IPS DF 6.9 (cell line): ENCODE results near the gene CNTN4.

Experiments
- DNase-seq: peaks from one replicate; pipeline ENCODE4 v3.0.0-alpha.2; 2013; ENCODE audit warnings: low read depth, low spot score
- H3K27ac ChIP-seq: one replicate; pipeline ENCODE4 v1.5.1; 2013; ENCODE audit warnings: low read length, control low read depth
- H3K27me3 ChIP-seq: 2 replicates; pipeline ENCODE4 v1.6.1; 2013; ENCODE audit warnings: mild to moderate bottlenecking, low read length; ENCODE audit not compliant: control insufficient read depth, insufficient read depth
- H3K36me3 ChIP-seq: 2 replicates; pipeline ENCODE4 v1.6.1; 2013; ENCODE audit warnings: low read length; ENCODE audit not compliant: control insufficient read depth, insufficient read depth
- H3K4me1 ChIP-seq: 2 replicates; pipeline ENCODE4 v1.6.1; 2013; ENCODE audit warnings: low read length; ENCODE audit not compliant: control insufficient read depth, insufficient read depth
- H3K4me3 ChIP-seq: 2 replicates; pipeline ENCODE4 v1.5.1; 2013; ENCODE audit warnings: mild to moderate bottlenecking, low read length
- H3K9me3 ChIP-seq: 2 replicates; pipeline ENCODE4 v1.6.1; 2013; ENCODE audit warnings: low read length, inconsistent platforms; ENCODE audit not compliant: control insufficient read depth, insufficient read depth
- WGBS: extraction: QIAGEN DNeasy Blood & Tissue Kit; methylation state at CpG from one replicate; pipeline ENCODE4 v1.1.7; 2013; ENCODE audit warnings: mixed read lengths, missing lambda C conversion rate; ENCODE audit not compliant: insufficient read length, insufficient coverage; 5-methylcytosine and 5-hydroxymethylcytosine counted together

The CNTN4 gene

GRCh38 chr3:2697589-2697988, 598.9 kb downstream of the CNTN4 start:
- no peak for DNase-seq
- no peak overlapping the region for H3K27ac ChIP-seq
- H3K4me3 ChIP-seq, result no peak overlapping the region
- no peaks in the 10 kb centered on the region for H3K36me3 ChIP-seq
- no peaks in the 10 kb centered on the region for H3K27me3 ChIP-seq
- no peaks in the 10 kb centered on the region for H3K9me3 ChIP-seq
- H3K4me1 ChIP-seq, result no peaks in the 10 kb centered on the region
- WGBS, result no CpG with 5 or more reads among the region's 2 CpGs

GRCh38 chr3:2701471-2701870, 602.8 kb downstream of the CNTN4 start:
- WGBS, result no CpG with 5 or more reads among the region's 3 CpGs
- no peaks in the 10 kb centered on the region for H3K4me1 ChIP-seq

DNA sequence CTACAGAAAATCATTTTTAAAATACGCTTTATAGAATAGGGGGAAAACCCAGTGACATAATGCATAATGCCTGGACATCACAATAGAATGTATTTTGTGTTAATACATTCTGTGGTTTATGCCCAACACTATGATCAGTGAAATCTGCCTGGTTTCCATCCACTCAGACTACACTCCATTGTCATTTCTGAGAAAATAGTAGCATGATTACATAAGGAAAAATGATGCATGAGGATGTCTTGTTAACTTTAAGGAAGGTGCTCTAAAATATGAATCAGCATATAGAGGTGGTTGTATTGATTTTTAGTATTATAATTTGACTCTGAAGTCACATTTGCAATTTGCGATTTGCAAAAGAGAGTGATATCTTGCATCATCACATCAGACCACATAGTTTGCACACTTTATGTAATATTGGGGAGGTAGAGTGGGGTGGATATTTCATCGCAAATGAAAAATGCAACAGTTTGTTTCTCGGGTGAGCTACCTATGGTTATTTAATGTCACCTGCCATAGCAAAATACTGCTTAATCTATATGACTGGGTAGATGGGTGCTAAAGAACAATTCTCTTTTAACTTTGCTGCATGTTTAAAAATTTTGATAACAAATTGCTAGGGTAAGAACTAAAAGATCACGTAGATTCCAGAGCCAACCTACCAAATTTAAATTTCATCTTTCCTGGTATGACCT, 607.6 kb downstream of the CNTN4 start:
- no CpG with 5 or more reads among the region's 5 CpGs for WGBS
- Histone ChIP-seq H3K27me3 (no peaks in the 10 kb centered on the region), H3K36me3 (no peaks in the 10 kb centered on the region), H3K27ac (no peak overlapping the region), H3K4me1 (no peaks in the 10 kb centered on the region), H3K9me3 (no peaks in the 10 kb centered on the region), H3K4me3 (no peak overlapping the region)
- no peak for DNase-seq

More at GRCh38 chr3:2701471-2701870, 602.8 kb downstream of the CNTN4 start:
- DNase-seq, result no peak
- Histone ChIP-seq H3K27me3 (no peaks in the 10 kb centered on the region), H3K4me3 (no peak overlapping the region), H3K36me3 (no peaks in the 10 kb centered on the region), H3K9me3 (no peaks in the 10 kb centered on the region), H3K27ac (no peak overlapping the region)

DNA sequence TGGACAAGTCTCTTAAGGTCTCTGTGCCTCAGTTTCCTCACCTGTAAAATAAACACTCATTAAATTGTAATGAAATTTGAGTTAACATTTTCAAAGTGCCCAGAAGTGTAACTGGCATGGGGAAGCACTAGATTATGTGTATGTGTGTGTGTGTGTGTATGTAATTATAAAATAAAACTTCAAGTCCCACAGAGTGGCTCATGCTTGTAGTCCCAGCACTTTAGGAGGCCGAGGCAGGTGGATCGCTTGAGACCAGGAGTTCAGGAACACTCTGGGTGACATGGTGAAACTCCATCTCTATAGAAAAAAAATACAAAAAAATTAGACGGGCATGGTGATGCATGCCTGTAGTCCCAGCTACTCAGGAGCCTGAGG, 608.2 kb downstream of the CNTN4 start:
- Histone ChIP-seq H3K9me3 (no peaks in the 10 kb centered on the region), H3K36me3 (no peaks in the 10 kb centered on the region)
- WGBS, result no CpG with 5 or more reads among the region's 3 CpGs

GRCh38 chr3:2711081-2711480, 612.4 kb downstream of the CNTN4 start:
- Histone ChIP-seq H3K4me1 (no peaks in the 10 kb centered on the region), H3K36me3 (no peaks in the 10 kb centered on the region), H3K4me3 (no peak overlapping the region), H3K9me3 (no peaks in the 10 kb centered on the region), H3K27ac (no peak overlapping the region), H3K27me3 (no peaks in the 10 kb centered on the region)
- no CpG with 5 or more reads among the region's 3 CpGs for WGBS
- no peak for DNase-seq

More for the DNA sequence above, 608.2 kb downstream of the CNTN4 start:
- no peak for DNase-seq
- no peak overlapping the region for H3K4me3 ChIP-seq
- H3K27me3 ChIP-seq, result no peaks in the 10 kb centered on the region
- H3K4me1 ChIP-seq, result no peaks in the 10 kb centered on the region
- no peak overlapping the region for H3K27ac ChIP-seq

DNA sequence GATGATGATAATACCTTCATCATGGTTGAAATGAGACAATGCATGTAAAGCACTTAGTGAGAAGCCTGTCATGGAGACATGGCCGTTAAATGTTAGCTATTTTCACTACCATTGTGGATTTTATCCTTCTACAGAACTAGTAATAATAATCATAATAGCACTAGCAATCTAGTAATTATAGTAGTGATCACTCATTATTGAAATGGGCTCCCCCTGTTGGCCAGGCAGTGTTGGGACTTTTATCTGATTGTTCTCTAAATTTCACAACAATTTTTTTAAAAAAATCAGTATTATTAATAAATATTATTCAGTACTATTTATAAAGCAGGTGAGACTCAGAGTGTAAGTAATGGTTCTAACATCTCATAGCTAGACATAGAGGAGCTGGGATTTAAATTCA, 615.3 kb downstream of the CNTN4 start:
- WGBS, result no CpG with 5 or more reads among the region's 1 CpG
- H3K36me3 ChIP-seq, result no peaks in the 10 kb centered on the region
- H3K9me3 ChIP-seq, result no peaks in the 10 kb centered on the region
- H3K4me1 ChIP-seq, result no peaks in the 10 kb centered on the region
- no peaks in the 10 kb centered on the region for H3K27me3 ChIP-seq
- no peak overlapping the region for H3K4me3 ChIP-seq
- no peak overlapping the region for H3K27ac ChIP-seq
- no peak for DNase-seq

DNA sequence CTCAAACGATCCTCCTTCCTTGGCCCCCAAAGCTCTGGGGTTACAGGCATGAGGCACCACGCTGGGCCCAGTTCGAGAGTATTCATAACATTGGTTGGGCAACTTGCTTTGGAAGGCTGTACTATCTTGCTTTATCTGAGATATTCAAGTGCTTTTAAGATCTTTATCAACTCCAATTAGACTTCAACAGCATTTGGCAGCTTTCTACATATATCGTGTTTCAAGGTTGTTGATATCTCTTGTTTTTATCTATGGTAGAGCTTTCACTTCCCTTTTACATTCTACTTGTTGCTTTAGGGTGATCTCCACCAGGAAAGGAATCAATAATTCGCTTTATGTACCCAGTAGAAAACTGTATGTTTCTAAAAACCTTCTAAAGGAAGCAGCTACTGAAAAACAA, 616.2 kb downstream of the CNTN4 start:
- H3K27ac ChIP-seq, result no peak overlapping the region
- no peak for DNase-seq
- H3K27me3 ChIP-seq, result no peaks in the 10 kb centered on the region
- WGBS, result no CpG with 5 or more reads among the region's 5 CpGs
- H3K4me1 ChIP-seq, result no peaks in the 10 kb centered on the region
- no peak overlapping the region for H3K4me3 ChIP-seq
- no peaks in the 10 kb centered on the region for H3K9me3 ChIP-seq
- H3K36me3 ChIP-seq, result no peaks in the 10 kb centered on the region

GRCh38 chr3:2727101-2727500, 628.4 kb downstream of the CNTN4 start:
- WGBS, result no CpG with 5 or more reads among the region's 3 CpGs
- Histone ChIP-seq H3K27ac (no peak overlapping the region), H3K27me3 (no peaks in the 10 kb centered on the region), H3K36me3 (no peaks in the 10 kb centered on the region), H3K4me3 (no peak overlapping the region), H3K9me3 (no peaks in the 10 kb centered on the region), H3K4me1 (no peaks in the 10 kb centered on the region)
- DNase-seq, result no peak

DNA sequence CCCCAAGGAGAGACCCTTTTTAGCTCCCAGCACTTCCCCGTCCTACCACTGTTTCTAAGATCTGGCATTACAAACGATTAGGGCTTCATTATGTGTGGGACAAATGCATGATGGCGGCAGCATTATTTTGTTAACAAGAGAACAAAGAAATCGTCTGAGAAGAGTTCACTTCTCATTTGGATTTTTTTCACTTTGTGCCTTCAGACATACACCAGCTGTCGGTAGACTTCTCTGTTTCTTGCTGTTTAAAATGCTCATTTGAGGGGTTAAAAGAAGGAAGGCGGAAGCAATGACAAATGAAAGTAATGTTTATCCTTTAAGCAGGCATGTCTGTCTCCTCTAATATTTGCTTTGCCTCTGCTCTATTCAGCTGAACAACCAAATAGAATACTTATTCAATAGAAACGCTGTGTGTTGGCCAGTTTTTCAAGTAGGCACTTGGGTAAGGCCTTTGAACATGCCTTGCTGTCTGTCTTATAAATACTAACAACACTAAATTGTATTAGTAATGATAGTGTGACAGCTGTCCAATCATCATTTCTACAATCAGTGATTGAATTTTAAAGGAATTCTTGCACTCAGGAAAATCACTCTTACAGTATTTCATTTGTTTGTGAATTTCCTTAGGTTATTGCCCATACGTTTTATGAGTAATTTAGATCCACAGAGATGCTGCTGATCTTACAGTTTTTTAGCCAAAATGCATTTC, 629.1 kb downstream of the CNTN4 start:
- H3K4me3 ChIP-seq, result no peak overlapping the region
- no peak overlapping the region for H3K27ac ChIP-seq
- no CpG with 5 or more reads among the region's 8 CpGs for WGBS
- H3K36me3 ChIP-seq, result no peaks in the 10 kb centered on the region
- no peaks in the 10 kb centered on the region for H3K9me3 ChIP-seq
- DNase-seq, result no peak
- H3K4me1 ChIP-seq, result no peaks in the 10 kb centered on the region
- no peaks in the 10 kb centered on the region for H3K27me3 ChIP-seq

GRCh38 chr3:2731843-2732242, 633.2 kb downstream of the CNTN4 start:
- whole genome bisulfite sequencing, result no CpG with 5 or more reads among the region's 2 CpGs
- no peak overlapping the region for H3K27ac ChIP-seq
- H3K4me1 ChIP-seq, result no peaks in the 10 kb centered on the region
- H3K27me3 ChIP-seq, result no peaks in the 10 kb centered on the region
- no peak for DNase-seq
- H3K9me3 ChIP-seq, result no peaks in the 10 kb centered on the region
- H3K4me3 ChIP-seq, result no peak overlapping the region
- no peaks in the 10 kb centered on the region for H3K36me3 ChIP-seq
